Right cardiac atrium (tissue), 5 donors: ENCODE results near the gene RUVBL1. TPM values are rescaled to one million over a fixed set of nuclear protein-coding genes. Genes with fewer than 3 reads are reported as not detected.

Experiments used
- ATAC-seq, 2 donors: fragments of 200-7000 bp; cut with Tn5 transposase; one replicate each; pipeline versions ENCODE4 v1.8.0 to v1.9.1; 2020; ENCODE audit warnings: moderate library complexity in 2 of 2, mild to moderate bottlenecking in 1 of 2
- DNase-seq, 3 donors: peaks; one replicate each; pipeline ENCODE4 v3.0.0-alpha.2; 2020
- H3K27ac ChIP-seq: one replicate; pipeline ENCODE4 v1.5.1; 2013; ENCODE audit warnings: mild to moderate bottlenecking, low read length, control low read depth, moderate library complexity
- H3K27me3 ChIP-seq: one replicate; pipeline ENCODE4 v1.6.1; 2013; ENCODE audit not compliant: control insufficient read depth, insufficient read depth
- H3K4me1 ChIP-seq: one replicate; pipeline ENCODE4 v1.6.1; 2013; ENCODE audit warnings: low read length; ENCODE audit not compliant: control insufficient read depth, insufficient read depth
- H3K4me3 ChIP-seq: one replicate; pipeline ENCODE4 v1.5.1; 2013; ENCODE audit warnings: low read length, control low read depth
- H3K9me3 ChIP-seq: one replicate; pipeline ENCODE4 v1.6.1; 2013; ENCODE audit warnings: low read length; ENCODE audit not compliant: control insufficient read depth
- WGBS: extraction: QIAGEN DNeasy Blood & Tissue Kit; methylation state at CpG from one replicate; pipeline ENCODE4 v1.1.7; 2013; 5-methylcytosine and 5-hydroxymethylcytosine counted together
- intact Hi-C, 4 donors: fragments of 100-400 bp; cut with DNase I; formaldehyde crosslinking; loops; one replicate each; pipeline versions ENCODE4 v1.11.0 to v1.14.0; 2022 to 2023
- polyA plus RNA-seq: library from polyadenylated mRNA; stranded (reverse); fragments of 200-250 nt; gene quantifications from one replicate; pipeline ENCODE4 v1.2.3, GENCODE V29; 2013
- total RNA-seq, 4 donors: library from RNA; stranded (reverse); fragmentation: NEBNext Ultra II Directional; extraction: Animal tissue kit (Norgen Biotek cat#: 25700); gene quantifications; one replicate each; pipeline ENCODE4 v1.2.1, GENCODE V29; 2021
- donor health status: healthy with polysubstance abuse.
- donor health status: DM: no; HTN: yes; CAD: no.
- donor health status: DM: no; HTN: no; CAD: no.
- donor health status: DM: no; HTN: yes; CAD: no; lungs with severe emphysema.
- donor health status: DM: yes; HTN: yes; CAD: no.

The RUVBL1 gene
- total and polyA plus RNA-seq, 5 donors: 20.9 to 28.9 (median 26.8) TPM

DNA sequence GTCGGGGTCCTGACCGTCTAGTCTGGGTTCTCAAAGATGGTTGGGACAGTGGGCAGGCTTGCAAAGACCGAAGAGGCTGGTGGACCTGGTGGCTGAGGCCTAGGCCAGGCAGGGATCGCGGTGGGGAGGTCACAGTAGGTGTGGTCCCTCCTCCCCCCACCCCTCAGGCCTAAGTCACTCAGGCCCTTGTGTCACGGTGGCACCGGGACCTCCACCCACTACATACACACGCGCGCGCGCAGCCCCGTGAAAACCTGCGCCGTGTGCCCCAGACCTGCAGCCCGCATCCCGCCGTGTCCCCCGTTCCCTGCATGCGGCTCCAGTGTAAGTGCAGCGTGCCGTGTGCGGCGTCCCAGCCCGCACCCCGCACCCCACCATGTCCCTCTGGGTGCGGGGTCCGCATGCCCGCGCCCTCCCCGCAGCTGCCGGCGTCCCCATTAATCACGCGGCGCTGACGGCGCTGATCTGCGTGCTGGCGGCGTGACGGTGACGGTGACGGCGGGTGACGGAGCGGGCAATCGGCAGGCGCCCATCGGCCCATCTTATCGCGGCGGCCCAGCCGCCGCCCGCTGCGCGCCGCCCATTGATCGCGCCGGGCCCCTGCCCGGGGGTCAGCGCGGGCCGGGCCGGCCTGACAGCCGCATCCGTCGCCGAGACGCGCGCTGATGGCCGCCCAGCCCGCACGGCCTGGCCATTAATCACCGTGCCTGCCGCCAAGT lies 47.0 kb downstream of the RUVBL1 start:
- WGBS: 7% methylated on average over 79 of the region's 79 CpGs

DNA sequence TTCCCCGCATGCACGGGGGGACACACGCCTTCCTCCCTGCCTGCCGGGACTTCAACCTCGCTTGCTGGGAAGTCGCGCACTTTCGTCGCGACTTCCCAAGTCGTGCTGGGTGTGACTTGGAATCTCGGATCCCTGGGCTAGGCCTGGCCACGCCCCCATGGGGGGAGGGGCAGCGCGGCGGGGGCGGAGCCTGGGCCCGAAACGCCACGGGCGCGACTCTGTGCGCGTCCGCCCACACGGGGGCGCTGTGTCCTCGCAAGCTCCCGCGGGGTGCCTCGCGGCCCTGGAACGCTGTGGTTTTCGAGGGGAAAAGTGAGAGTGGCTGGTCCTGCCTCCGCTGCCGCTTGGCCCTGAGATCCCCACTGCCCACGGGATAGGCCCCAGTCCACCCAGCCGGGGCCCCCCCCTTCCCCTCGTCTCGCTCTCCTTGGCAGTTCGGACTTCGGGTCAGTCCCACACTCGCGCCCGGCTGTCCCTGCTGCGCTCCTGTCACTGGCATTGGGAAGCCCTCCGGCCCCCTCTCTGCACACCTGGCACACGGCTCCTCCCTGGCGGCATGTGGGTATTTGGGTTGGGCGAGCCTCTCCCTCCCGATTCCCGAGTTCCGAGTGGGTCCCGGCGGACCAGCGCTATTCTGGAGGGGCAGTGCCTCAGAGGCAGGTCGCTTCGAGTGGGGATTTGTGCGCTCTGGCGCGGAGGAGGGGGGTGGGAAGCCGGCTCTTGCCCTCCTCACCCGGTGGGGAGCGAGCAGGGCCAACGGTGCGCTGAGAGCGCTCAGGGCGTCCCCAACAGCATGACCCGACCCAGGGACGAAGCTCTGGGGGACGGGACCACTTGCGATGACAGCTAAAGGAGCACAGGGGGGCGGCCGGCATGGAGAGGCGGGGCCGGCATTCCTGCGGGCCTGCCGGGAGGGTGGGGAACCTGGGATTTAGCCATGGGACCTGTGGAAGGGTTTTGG lies 47.8 kb downstream of the RUVBL1 start:
- no peaks in the 10 kb centered on the region for H3K9me3 ChIP-seq
- H3K4me1 ChIP-seq: peaks cover 6% of the 10 kb centered on the region
- intact Hi-C loops: loop anchor here in 3 of 4 donors (5.0 to 10.0 kb wide), 3 partner anchors 56 to 419 kb away; partner anchors contain the start of gene GATA2 (in 1 of the 3)
- ATAC-seq (peak; percentile 84 to 89), DNase-seq (peak; percentile 90 to 97 (median 97))
- peak overlapping the region; percentile 43 for H3K4me3 ChIP-seq
- WGBS: 4% methylated on average over 78 of the region's 78 CpGs
- H3K27ac ChIP-seq: peak overlapping the region; percentile 60
- no peaks in the 10 kb centered on the region for H3K27me3 ChIP-seq

More for the DNA sequence above, 47.0 kb downstream of the RUVBL1 start:
- intact Hi-C loops: loop anchor here in 3 of 4 donors (5.0 to 10.0 kb wide), 3 partner anchors 56 to 418 kb away; partner anchors contain the start of gene GATA2 (in 1 of the 3)
- DNase-seq (peak; percentile 72 to 86 (median 84)), ATAC-seq (peak; percentile 27 to 44)
- peaks cover 6% of the 10 kb centered on the region for H3K4me1 ChIP-seq
- H3K27ac ChIP-seq: peak overlapping the region; percentile 60
- no peaks in the 10 kb centered on the region for H3K27me3 ChIP-seq
- no peaks in the 10 kb centered on the region for H3K9me3 ChIP-seq
- H3K4me3 ChIP-seq: peak overlapping the region; percentile 43

DNA sequence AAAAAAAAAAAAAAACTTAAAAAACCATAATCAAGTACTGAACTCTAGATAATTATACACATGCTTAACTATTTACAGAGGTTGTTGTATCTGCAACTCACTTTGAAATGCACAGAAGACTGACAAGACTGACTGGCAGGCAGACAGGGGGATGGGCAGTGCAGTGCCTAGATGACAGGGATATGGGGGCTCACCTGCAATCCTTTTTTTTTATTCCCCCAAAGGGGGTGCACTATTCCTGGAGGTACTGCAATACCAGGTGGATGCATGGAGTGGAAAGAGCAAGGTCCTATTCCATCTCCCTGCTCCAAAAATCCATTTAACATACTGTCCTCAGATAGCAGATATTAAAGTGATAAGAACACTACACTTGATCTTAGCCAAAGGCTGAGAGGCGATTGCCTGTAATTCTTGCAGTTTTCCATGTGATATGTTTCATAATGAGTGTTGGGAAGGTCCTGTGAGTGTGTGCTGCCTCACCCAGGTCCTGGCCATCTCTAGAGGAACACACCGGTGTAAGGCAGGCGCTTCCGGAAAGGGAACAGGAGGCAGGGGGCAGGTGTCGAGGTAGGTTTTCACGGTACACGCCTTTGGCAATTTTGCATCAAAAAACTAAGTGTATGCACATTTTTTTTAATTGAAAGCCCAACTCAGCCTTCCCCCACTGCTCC lies 48.6 kb downstream of the RUVBL1 start:
- H3K27me3 ChIP-seq: no peaks in the 10 kb centered on the region
- ATAC-seq (peak in 1 of 2 donors; percentile 0), DNase-seq (no peak)
- intact Hi-C loops: loop anchor here in 3 of 4 donors (5.0 to 10.0 kb wide), 3 partner anchors 57 to 420 kb away; partner anchors contain the start of gene GATA2 (in 1 of the 3)
- H3K4me3 ChIP-seq: no peak overlapping the region
- H3K4me1 ChIP-seq: peaks cover 6% of the 10 kb centered on the region
- H3K27ac ChIP-seq: peak overlapping the region; percentile 13
- no peaks in the 10 kb centered on the region for H3K9me3 ChIP-seq
- WGBS: 18% methylated on average over 7 of the region's 7 CpGs

DNA sequence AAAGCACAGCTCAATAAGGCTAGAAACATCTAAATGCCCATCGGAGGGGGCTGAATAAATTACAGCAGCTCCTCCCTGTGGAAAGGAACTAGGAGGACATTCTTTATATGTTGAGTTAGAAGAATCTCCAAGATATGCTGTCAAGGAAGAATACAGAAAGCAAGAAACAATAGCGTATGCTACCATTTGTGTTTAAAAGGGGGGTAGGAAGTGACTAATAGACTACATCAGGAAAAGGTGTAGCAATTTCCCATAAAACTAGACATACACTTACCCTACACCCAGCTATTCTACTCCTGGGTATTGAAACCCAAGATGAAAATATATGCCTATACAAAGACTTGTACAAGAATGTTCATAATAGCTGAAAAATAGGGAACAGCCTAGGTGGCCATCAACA lies 49.8 kb downstream of the RUVBL1 start:
- no peak overlapping the region for H3K4me3 ChIP-seq
- H3K27ac ChIP-seq: no peak overlapping the region
- H3K9me3 ChIP-seq: no peaks in the 10 kb centered on the region
- H3K4me1 ChIP-seq: peaks cover 4% of the 10 kb centered on the region
- no peaks in the 10 kb centered on the region for H3K27me3 ChIP-seq
- ATAC-seq: peak in 1 of 2 donors; percentile 3
- intact Hi-C loops: loop anchor here in 1 of 4 donors (10.0 kb wide), 2 partner anchors 61 to 421 kb away; partner anchors contain the start of gene GATA2
- DNase-seq: no peak
- 64% methylated on average over 2 of the region's 2 CpGs for WGBS

DNA sequence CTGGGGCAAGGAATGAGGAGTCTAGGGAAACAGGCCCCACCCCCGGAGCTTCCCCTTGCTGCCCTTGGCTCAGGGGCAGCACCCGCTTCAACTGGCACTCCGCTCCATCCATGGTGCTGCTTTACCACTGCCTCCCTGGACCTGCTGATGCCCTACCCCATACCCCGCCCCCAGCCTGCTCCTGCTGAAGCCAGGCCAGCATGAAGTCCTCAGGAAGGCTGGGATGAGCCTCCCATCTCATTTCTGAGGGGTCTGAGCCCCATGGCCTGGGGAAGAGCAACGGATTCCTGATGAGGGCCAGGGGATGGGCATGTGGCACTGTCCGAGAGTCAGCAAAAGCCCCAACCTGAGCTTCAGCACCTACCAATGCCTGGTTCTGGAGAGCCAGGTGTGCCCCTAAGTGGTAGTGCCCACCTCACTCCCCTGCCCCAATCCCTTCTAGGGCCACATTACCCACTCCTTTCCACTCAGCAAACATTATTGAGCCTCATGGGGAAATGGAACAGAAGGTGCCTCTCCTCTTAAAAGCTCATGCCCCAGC lies 50.4 kb downstream of the RUVBL1 start:
- ATAC-seq (no peak), DNase-seq (no peak)
- peaks cover 4% of the 10 kb centered on the region for H3K4me1 ChIP-seq
- H3K27me3 ChIP-seq: no peaks in the 10 kb centered on the region
- no peaks in the 10 kb centered on the region for H3K9me3 ChIP-seq
- intact Hi-C loops: loop anchor here in 1 of 4 donors (10.0 kb wide), 2 partner anchors 62 to 422 kb away; partner anchors contain the start of gene GATA2
- WGBS: 86% methylated on average over 6 of the region's 6 CpGs
- no peak overlapping the region for H3K4me3 ChIP-seq
- no peak overlapping the region for H3K27ac ChIP-seq

DNA sequence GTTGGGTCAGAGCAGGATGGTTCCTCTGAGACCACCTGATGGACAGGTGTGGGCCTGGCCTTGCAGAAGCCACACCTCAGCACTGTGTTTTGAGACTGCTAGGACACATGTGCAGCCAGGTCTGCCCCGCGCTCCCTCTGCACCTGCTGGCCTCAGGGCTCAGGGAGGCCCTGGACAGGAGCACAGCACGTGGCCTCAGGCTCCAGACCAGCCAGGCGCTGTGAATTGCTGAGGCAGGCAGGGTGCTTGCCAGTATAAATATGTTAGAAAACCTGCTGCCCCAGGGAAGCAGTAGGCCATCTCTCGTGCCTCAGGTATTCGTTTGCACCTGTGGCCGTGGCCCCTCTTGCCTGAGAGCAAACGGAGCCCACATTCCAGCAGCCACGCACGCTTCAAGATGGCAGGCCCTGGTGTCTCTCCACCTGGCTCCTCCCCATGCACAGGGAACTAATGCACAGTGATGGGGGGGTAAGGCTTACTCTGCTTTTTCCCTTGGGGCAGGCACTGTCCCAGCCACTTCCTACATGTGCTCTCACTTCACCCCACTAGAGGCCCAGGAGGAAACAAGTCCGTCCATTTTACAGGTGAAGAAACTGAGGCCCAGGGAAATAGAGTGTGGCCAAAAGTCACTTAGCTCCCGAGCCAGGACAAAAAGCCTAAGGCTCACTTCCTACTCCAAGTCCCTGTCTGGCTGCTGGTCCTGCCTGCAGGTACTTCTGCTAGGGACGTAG lies 51.0 kb downstream of the RUVBL1 start:
- Histone ChIP-seq H3K4me3 (no peak overlapping the region), H3K27ac (no peak overlapping the region), H3K4me1 (peaks cover 4% of the 10 kb centered on the region), H3K9me3 (no peaks in the 10 kb centered on the region), H3K27me3 (no peaks in the 10 kb centered on the region)
- ATAC-seq: no peak
- intact Hi-C loops: loop anchor here in 1 of 4 donors (10.0 kb wide), 2 partner anchors 62 to 422 kb away; partner anchors contain the start of gene GATA2
- no peak for DNase-seq
- 89% methylated on average over 13 of the region's 13 CpGs for WGBS

DNA sequence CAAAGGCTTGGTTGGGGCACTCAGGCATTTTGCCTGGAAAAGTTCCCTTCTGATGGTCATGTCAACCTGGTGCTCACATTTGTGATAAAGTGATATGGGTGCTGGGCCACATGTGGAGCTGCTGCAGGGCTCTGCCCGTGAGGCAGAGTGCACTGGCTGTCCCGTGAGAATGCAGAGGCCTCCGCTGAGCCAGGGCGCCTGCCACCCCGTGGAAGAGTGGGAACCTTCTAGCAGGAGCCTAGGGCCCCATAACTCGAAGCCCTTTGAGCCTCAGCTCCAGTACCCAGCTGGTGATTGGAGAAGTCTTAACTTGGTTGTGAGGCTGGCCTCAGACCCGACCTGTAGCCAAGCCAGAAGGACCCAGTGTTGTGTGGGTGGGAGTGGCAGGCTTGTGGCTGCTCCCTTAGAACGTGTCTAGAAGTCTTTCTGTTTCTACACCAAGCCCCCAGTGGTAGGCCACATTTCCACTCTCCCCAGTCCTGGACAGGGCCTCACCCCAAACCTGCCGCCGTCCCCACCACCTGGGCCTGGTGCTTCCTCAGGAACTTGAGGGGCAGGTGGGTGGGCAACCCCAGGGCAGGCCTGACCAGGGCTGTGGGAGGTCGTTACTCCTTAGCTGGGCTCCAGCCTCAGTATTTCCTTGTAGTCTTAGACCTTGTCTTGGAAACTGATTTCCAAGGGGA lies 51.7 kb downstream of the RUVBL1 start:
- Histone ChIP-seq H3K4me3 (no peak overlapping the region), H3K27me3 (no peaks in the 10 kb centered on the region), H3K4me1 (no peaks in the 10 kb centered on the region), H3K9me3 (no peaks in the 10 kb centered on the region), H3K27ac (no peak overlapping the region)
- intact Hi-C loops: loop anchor here in 1 of 4 donors (10.0 kb wide), 2 partner anchors 63 to 423 kb away; partner anchors contain the start of gene GATA2
- DNase-seq (no peak), ATAC-seq (no peak)
- WGBS: 80% methylated on average over 11 of the region's 11 CpGs

DNA sequence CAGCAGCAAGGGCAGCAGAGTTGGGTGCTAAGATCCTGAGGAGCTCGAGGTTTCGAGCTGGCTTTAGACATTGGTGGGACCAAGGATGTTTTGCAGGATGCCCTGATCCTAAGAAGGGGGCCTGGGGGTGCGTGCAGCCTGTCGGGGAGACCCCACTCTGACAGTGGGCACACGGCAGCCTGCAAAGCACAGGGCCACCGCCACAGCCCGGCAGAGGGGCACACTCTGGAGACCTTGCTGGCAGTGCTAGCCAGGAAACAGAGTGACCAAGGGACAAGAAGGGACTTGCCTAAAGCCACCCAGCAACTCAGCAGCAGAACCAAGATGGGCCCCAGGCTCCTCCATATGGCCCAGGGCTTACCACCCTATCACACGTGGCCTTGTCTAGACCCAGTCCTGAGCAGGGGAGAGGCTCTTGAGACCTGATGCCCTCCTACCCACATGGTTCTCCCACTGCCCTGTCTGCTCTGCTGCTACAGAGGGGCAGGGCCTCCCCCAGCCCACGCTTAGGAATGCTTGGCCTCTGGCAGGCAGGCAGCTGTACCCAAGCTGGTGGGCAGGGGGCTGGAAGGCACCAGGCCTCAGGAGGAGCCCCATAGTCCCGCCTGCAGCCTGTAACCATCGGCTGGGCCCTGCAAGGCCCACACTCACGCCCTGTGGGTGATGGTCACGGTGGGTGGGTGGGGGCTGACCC lies 52.6 kb downstream of the RUVBL1 start:
- Histone ChIP-seq H3K9me3 (no peaks in the 10 kb centered on the region), H3K4me3 (no peak overlapping the region), H3K27me3 (no peaks in the 10 kb centered on the region), H3K27ac (no peak overlapping the region), H3K4me1 (no peaks in the 10 kb centered on the region)
- intact Hi-C loops: loop anchor here in 1 of 4 donors (10.0 kb wide), 2 partner anchors 64 to 424 kb away; partner anchors contain the start of gene GATA2
- ATAC-seq (no peak), DNase-seq (no peak)
- WGBS: 85% methylated on average over 13 of the region's 13 CpGs

DNA sequence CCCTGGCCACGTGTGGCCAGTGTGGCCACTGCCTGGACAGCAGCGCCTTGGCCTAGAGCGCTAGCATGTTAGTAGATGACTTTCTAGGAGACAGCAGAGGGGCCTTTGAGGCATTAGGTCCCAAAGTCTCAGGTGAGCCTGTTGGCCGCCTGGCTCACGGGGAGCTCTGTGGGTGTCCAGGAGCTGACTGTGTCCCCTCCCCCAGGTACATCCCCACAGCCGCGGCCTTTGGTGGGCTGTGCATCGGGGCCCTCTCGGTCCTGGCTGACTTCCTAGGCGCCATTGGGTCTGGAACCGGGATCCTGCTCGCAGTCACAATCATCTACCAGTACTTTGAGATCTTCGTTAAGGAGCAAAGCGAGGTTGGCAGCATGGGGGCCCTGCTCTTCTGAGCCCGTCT lies 54.3 kb downstream of the RUVBL1 start:
- Histone ChIP-seq H3K9me3 (no peaks in the 10 kb centered on the region), H3K27ac (no peak overlapping the region), H3K27me3 (no peaks in the 10 kb centered on the region), H3K4me1 (no peaks in the 10 kb centered on the region), H3K4me3 (no peak overlapping the region)
- DNase-seq (no peak), ATAC-seq (no peak)
- intact Hi-C loops: no loop called here
- WGBS: 90% methylated on average over 15 of the region's 15 CpGs
